HepG2 (cell line): ENCODE results near the gene ASTN1. TPM values are rescaled to one million over a fixed set of nuclear protein-coding genes. Genes with fewer than 3 reads are reported as not detected.

Experiments used
- FOXC1 ChIP-seq: sonication (generic); formaldehyde crosslinking; IDR thresholded peaks from 2 replicates; pipeline ENCODE4 v1.8.0; 2022; ENCODE audit warnings: mild to moderate bottlenecking, missing genetic modification reagents, borderline replicate concordance
- HES4 ChIP-seq: sonication (generic); formaldehyde crosslinking; IDR thresholded peaks from 2 replicates; pipeline ENCODE4 v1.9.0; 2021; ENCODE audit warnings: mild to moderate bottlenecking, missing genetic modification reagents, borderline replicate concordance
- HNF4A ChIP-seq: sonication (generic); formaldehyde crosslinking; IDR thresholded peaks from 2 replicates; pipeline ENCODE4 v1.4.0; 2020; ENCODE audit warnings: missing genetic modification reagents
- IKZF1 ChIP-seq: fragments of 450-650 bp; IDR thresholded peaks from 2 replicates; pipeline ENCODE4 v1.7.1; 2016
- MED13 ChIP-seq: sonication (generic); formaldehyde crosslinking; IDR thresholded peaks from 2 replicates; pipeline ENCODE4 v1.5.0; 2020; ENCODE audit warnings: missing genetic modification reagents
- PHB2 ChIP-seq: fragments of 450-650 bp; IDR thresholded peaks from 2 replicates; pipeline ENCODE4 v1.6.1; 2018; ENCODE audit not compliant: partially characterized antibody
- POLR2AphosphoS2 ChIP-seq: IDR thresholded peaks from 2 replicates; pipeline ENCODE4 v1.6.1; 2011; ENCODE audit warnings: low read depth, low read length, improper control_type of control experiment
- POLR2G ChIP-seq: fragments of 200-400 bp; formaldehyde crosslinking; IDR thresholded peaks from 2 replicates; pipeline ENCODE4 v1.6.1; 2018; ENCODE audit warnings: mild to moderate bottlenecking, low read depth, low read length, moderate library complexity
- SRF ChIP-seq: IDR thresholded peaks from 2 replicates; pipeline ENCODE4 v1.6.1; 2011; ENCODE audit warnings: mild to moderate bottlenecking, low read depth, low read length, moderate library complexity
- ZNF33A ChIP-seq: sonication (generic); formaldehyde crosslinking; IDR thresholded peaks from 2 replicates; pipeline ENCODE4 v1.5.1; 2020; ENCODE audit warnings: missing genetic modification reagents, mild to moderate bottlenecking, moderate library complexity, borderline replicate concordance
- polyA plus RNA-seq, 8 experiments: library from polyadenylated mRNA; depleted of rRNA in 3 of 8; stranded (reverse) in 7 of 8; unstranded in 1 of 8; fragments of >200 nt; fragmentation: Illumina TruSeq in 4 of 8; extraction: Trizol in 4 of 8; gene quantifications; 2 replicates each; pipeline versions ENCODE4 v1.2.1 to v1.2.3, GENCODE V29; 2011 to 2016; ENCODE audit warnings: low read depth in 4 of 8, missing spikeins in 1 of 8, mixed read lengths in 1 of 8; ENCODE audit not compliant: insufficient read depth in 1 of 8
- total RNA-seq, 5 experiments: library from RNA; depleted of rRNA; stranded (reverse); fragments of >200 nt; fragmentation: Illumina TruSeq; extraction: Trizol; gene quantifications; 2 replicates each; pipeline ENCODE4 v1.2.3, GENCODE V29; 2016; ENCODE audit warnings: low read depth in 1 of 5
- TF ChIP-seq, protein P1 (sequence below), 2 experiments: fragments of 450-650 bp in 1 of 2; sonication (generic) in 1 of 2; formaldehyde crosslinking in 1 of 2; IDR thresholded peaks; 2 replicates each; pipeline versions ENCODE4 v1.6.1 to v1.8.0; 2016 to 2022; ENCODE audit warnings: antibody characterized with exemption in 1 of 2, mild to moderate bottlenecking in 1 of 2, missing genetic modification reagents in 1 of 2

ASTN1 gene
- total and polyA plus RNA-seq, 2 of the 13 experiments (the other 11 are each of a cell fraction or from before 2014, with no cell fraction given), result not detected

DNA sequence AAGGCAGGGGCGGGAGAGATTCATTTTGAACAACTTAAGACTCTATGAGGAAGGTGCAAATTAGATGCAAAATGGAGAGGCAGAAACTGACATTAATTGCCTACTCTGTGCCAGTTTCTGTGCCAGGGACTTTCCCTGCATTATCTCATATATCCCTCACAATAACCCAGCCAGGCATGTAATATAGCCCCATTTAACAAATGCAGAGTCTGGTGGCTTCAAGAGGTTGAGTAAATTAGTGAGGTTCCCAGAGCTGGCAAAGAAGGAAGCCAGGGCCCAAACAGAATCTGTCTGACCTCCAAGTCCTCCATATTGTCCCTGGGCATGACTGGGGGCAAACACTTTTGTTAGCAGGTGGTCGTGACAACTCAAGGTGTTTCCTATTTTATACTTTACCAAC, 199.8 kb downstream of the ASTN1 start (continued):
- TF ChIP-seq, protein P1, sequence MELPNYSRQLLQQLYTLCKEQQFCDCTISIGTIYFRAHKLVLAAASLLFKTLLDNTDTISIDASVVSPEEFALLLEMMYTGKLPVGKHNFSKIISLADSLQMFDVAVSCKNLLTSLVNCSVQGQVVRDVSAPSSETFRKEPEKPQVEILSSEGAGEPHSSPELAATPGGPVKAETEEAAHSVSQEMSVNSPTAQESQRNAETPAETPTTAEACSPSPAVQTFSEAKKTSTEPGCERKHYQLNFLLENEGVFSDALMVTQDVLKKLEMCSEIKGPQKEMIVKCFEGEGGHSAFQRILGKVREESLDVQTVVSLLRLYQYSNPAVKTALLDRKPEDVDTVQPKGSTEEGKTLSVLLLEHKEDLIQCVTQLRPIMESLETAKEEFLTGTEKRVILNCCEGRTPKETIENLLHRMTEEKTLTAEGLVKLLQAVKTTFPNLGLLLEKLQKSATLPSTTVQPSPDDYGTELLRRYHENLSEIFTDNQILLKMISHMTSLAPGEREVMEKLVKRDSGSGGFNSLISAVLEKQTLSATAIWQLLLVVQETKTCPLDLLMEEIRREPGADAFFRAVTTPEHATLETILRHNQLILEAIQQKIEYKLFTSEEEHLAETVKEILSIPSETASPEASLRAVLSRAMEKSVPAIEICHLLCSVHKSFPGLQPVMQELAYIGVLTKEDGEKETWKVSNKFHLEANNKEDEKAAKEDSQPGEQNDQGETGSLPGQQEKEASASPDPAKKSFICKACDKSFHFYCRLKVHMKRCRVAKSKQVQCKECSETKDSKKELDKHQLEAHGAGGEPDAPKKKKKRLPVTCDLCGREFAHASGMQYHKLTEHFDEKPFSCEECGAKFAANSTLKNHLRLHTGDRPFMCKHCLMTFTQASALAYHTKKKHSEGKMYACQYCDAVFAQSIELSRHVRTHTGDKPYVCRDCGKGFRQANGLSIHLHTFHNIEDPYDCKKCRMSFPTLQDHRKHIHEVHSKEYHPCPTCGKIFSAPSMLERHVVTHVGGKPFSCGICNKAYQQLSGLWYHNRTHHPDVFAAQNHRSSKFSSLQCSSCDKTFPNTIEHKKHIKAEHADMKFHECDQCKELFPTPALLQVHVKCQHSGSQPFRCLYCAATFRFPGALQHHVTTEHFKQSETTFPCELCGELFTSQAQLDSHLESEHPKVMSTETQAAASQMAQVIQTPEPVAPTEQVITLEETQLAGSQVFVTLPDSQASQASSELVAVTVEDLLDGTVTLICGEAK (IDR thresholded peaks at IDR 0.05), result no peak
- TF ChIP-seq, protein P1 (CRISPR knock-in tag; IDR thresholded peaks at IDR 0.05), result no peak
- TF ChIP-seq MED13 (no peak), SRF (no peak), PHB2 (no peak), HES4 (CRISPR knock-in tag) (no peak), FOXC1 (CRISPR knock-in tag) (no peak), IKZF1 (no peak), POLR2G (no peak), HNF4A (CRISPR knock-in tag) (no peak), ZNF33A (CRISPR knock-in tag) (no peak), POLR2AphosphoS2 (no peak)
